H1 (cell line): Measurements from ENCODE around the gene TEX44. TPM values are rescaled to one million over a fixed set of nuclear protein-coding genes. Genes with fewer than 3 reads are reported as not detected.

Source experiments
- CTCF ChIA-PET: fragments of 300-600 bp; sonication (Branson Sonifier 250); formaldehyde crosslinking; loops from one replicate; lab custom pipeline; 2021; ENCODE audit not compliant: partially characterized antibody; lab: Charles Lee
- POLR2A ChIA-PET: fragments of 300-600 bp; sonication (Branson Sonifier 250); formaldehyde crosslinking; loops from one replicate; lab custom pipeline; 2021; ENCODE audit warnings: inconsistent platforms; ENCODE audit not compliant: partially characterized antibody; lab: Charles Lee
- DNase-seq, 2 experiments: peaks; one replicate each; pipeline versions ENCODE4 v3.0.0 to v3.0.0-alpha.2; 2010 to 2022; ENCODE audit warnings: low spot score in 2 of 2, low read depth in 1 of 2, mixed read lengths in 1 of 2
- FAIRE-seq: peaks from 2 replicates; lab custom pipeline; 2011; peaks lifted over from hg19 to GRCh38; lab: Jason Lieb, UNC
- H2AFZ ChIP-seq: 2 replicates; pipeline ENCODE4 v1.8.1; 2012; ENCODE audit warnings: low read length, inconsistent platforms
- H2AK5ac ChIP-seq: 2 replicates; pipeline ENCODE4 v1.6.1; 2013; ENCODE audit warnings: low read depth, low read length
- H2BK120ac ChIP-seq: replicated peaks from 2 replicates; pipeline ENCODE3; 2013; ENCODE audit warnings: low read depth, low read length, inconsistent platforms
- H2BK12ac ChIP-seq: 2 replicates; pipeline ENCODE4 v1.6.1; 2013; ENCODE audit warnings: low read depth, low read length
- H2BK15ac ChIP-seq: 2 replicates; pipeline ENCODE4 v1.6.1; 2013; ENCODE audit warnings: low read length
- H2BK20ac ChIP-seq: 2 replicates; pipeline ENCODE4 v1.6.1; 2013; ENCODE audit warnings: low read length
- H2BK5ac ChIP-seq: 2 replicates; pipeline ENCODE4 v1.6.1; 2013; ENCODE audit warnings: low read depth, low read length
- H3K14ac ChIP-seq: 2 replicates; pipeline ENCODE4 v1.6.1; 2013; ENCODE audit warnings: inconsistent platforms; ENCODE audit not compliant: insufficient read length
- H3K18ac ChIP-seq: 2 replicates; pipeline ENCODE4 v1.6.1; 2013; ENCODE audit warnings: low read length; ENCODE audit errors: extremely low read depth
- H3K23ac ChIP-seq: 2 replicates; pipeline ENCODE4 v1.6.1; 2013; ENCODE audit warnings: inconsistent platforms; ENCODE audit not compliant: insufficient read length
- H3K23me2 ChIP-seq: 2 replicates; pipeline ENCODE4 v1.6.1; 2013; ENCODE audit warnings: low read depth, low read length
- H3K27ac ChIP-seq: 2 replicates; pipeline ENCODE4 v1.6.1; 2011; ENCODE audit warnings: low read depth, low read length, inconsistent platforms
- H3K27me3 ChIP-seq, 4 experiments: replicated peaks in 1 of 4; 1 replicate in 1 of 4; 2 replicates in 3 of 4; pipeline versions ENCODE4 v1.6.1 to v1.8.1; 2011 to 2013; ENCODE audit warnings: low read length in 3 of 4, mild to moderate bottlenecking in 3 of 4, inconsistent platforms in 2 of 4, mixed read lengths in 2 of 4, moderate library complexity in 1 of 4; ENCODE audit not compliant: control insufficient read depth in 3 of 4, insufficient read depth in 3 of 4; ENCODE audit errors: extremely low read depth in 1 of 4
- H3K36me3 ChIP-seq, 4 experiments: 2 replicates each; pipeline versions ENCODE4 v1.6.1 to v1.8.1; 2011 to 2013; ENCODE audit warnings: mild to moderate bottlenecking in 4 of 4, low read length in 3 of 4, moderate library complexity in 2 of 4, control low read depth in 1 of 4, inconsistent platforms in 1 of 4; ENCODE audit not compliant: insufficient read depth in 4 of 4, control insufficient read depth in 2 of 4
- H3K4ac ChIP-seq: replicated peaks from 2 replicates; pipeline ENCODE3; 2013; ENCODE audit warnings: low read length, low read depth, mixed read lengths, inconsistent platforms; ENCODE audit not compliant: insufficient read length
- H3K4me1 ChIP-seq, 4 experiments: replicated peaks in 1 of 4; 1 replicate in 1 of 4; 2 replicates in 3 of 4; pipeline versions ENCODE4 v1.6.1 to v1.8.1; 2011 to 2013; ENCODE audit warnings: low read length in 3 of 4, inconsistent platforms in 2 of 4, mixed read lengths in 1 of 4; ENCODE audit not compliant: insufficient read depth in 4 of 4, control insufficient read depth in 3 of 4
- H3K4me2 ChIP-seq, 2 experiments: 2 replicates each; pipeline versions ENCODE4 v1.6.1 to v1.8.1; 2011 to 2013; ENCODE audit warnings: low read depth in 2 of 2, low read length in 2 of 2, control low read depth in 1 of 2, inconsistent platforms in 1 of 2, mild to moderate bottlenecking in 1 of 2; ENCODE audit not compliant: insufficient read depth in 1 of 2
- H3K4me3 ChIP-seq, 4 experiments: fragments of 200-600, 300-600 bp in 1 of 4; sonication (generic), shearing (Covaris generic), sonication (Bioruptor Twin) in 1 of 4; 2 replicates each; pipeline versions ENCODE4 v1.5.1 to v1.8.1; 2011 to 2016; ENCODE audit warnings: low read length in 4 of 4, low read depth in 3 of 4, control low read depth in 2 of 4, inconsistent platforms in 2 of 4, mild to moderate bottlenecking in 2 of 4, mixed read lengths in 1 of 4, moderate library complexity in 1 of 4; ENCODE audit not compliant: insufficient read depth in 2 of 4; ENCODE audit errors: extremely low read depth in 1 of 4
- H3K56ac ChIP-seq: replicated peaks from 2 replicates; pipeline ENCODE3; 2013; ENCODE audit warnings: low read depth, mild to moderate bottlenecking, mixed read lengths, low read length, inconsistent platforms; ENCODE audit not compliant: insufficient read length
- H3K79me1 ChIP-seq: 2 replicates; pipeline ENCODE4 v1.6.1; 2013; ENCODE audit warnings: low read depth, low read length, control low read depth
- H3K79me2 ChIP-seq, 2 experiments: 2 replicates each; pipeline versions ENCODE4 v1.6.1 to v1.8.1; 2012 to 2013; ENCODE audit warnings: low read length in 2 of 2, mild to moderate bottlenecking in 2 of 2, inconsistent platforms in 1 of 2; ENCODE audit not compliant: insufficient read depth in 2 of 2, control insufficient read depth in 1 of 2
- H3K9ac ChIP-seq, 4 experiments: replicated peaks in 1 of 4; 1 replicate in 1 of 4; 2 replicates in 3 of 4; pipeline versions ENCODE4 v1.6.1 to v1.8.1; 2011 to 2013; ENCODE audit warnings: low read depth in 3 of 4, low read length in 3 of 4, control low read depth in 2 of 4, mild to moderate bottlenecking in 2 of 4, moderate library complexity in 2 of 4, inconsistent platforms in 1 of 4; ENCODE audit errors: extremely low read depth in 1 of 4
- H3K9me3 ChIP-seq, 2 experiments: 2 replicates each; pipeline versions ENCODE4 v1.6.1 to v1.8.1; 2012 to 2013; ENCODE audit warnings: mild to moderate bottlenecking in 2 of 2, moderate library complexity in 2 of 2, control low read depth in 1 of 2, inconsistent platforms in 1 of 2, low read depth in 1 of 2, low read length in 1 of 2, mixed read lengths in 1 of 2; ENCODE audit not compliant: insufficient read depth in 2 of 2
- H4K20me1 ChIP-seq, 2 experiments: replicated peaks in 1 of 2; 2 replicates each; pipeline versions ENCODE3 to v1.8.1; 2011 to 2013; ENCODE audit warnings: inconsistent platforms in 2 of 2, low read length in 2 of 2, mild to moderate bottlenecking in 1 of 2; ENCODE audit not compliant: insufficient read depth in 2 of 2, control insufficient read depth in 1 of 2
- H4K5ac ChIP-seq: 2 replicates; pipeline ENCODE4 v1.6.1; 2013; ENCODE audit warnings: low read length, low read depth, mixed read lengths, inconsistent platforms; ENCODE audit not compliant: insufficient read length
- H4K8ac ChIP-seq: 2 replicates; pipeline ENCODE4 v1.8.0; 2013; ENCODE audit warnings: mild to moderate bottlenecking, moderate library complexity, low read length, inconsistent platforms; ENCODE audit not compliant: insufficient read depth; ENCODE audit errors: extremely low read depth
- H4K91ac ChIP-seq: replicated peaks from 2 replicates; pipeline ENCODE3; 2013; ENCODE audit warnings: low read length, mixed read lengths, inconsistent platforms; ENCODE audit not compliant: insufficient read length
- ASH2L ChIP-seq: fragments of 200-600, 300-600 bp; sonication (generic); IDR thresholded peaks from one replicate; pipeline ENCODE4 v1.7.1; 2017; ENCODE audit warnings: low read length
- HDAC6 ChIP-seq: IDR thresholded peaks from one replicate; pipeline ENCODE4 v1.7.1; 2012; ENCODE audit warnings: low read depth, mild to moderate bottlenecking, inconsistent platforms, low read length, moderate library complexity
- JUND ChIP-seq: IDR thresholded peaks from 2 replicates; pipeline ENCODE4 v1.6.1; 2011; ENCODE audit warnings: mild to moderate bottlenecking, improper control_type of control experiment, low read length
- KDM4A ChIP-seq: IDR thresholded peaks from one replicate; pipeline ENCODE4 v1.7.1; 2012; ENCODE audit warnings: low read depth, mild to moderate bottlenecking, moderate library complexity, low read length, inconsistent platforms; ENCODE audit not compliant: severe bottlenecking
- KDM5A ChIP-seq: fragments of 200-600 bp; IDR thresholded peaks from 2 replicates; pipeline ENCODE4 v1.7.1; 2012; ENCODE audit warnings: mild to moderate bottlenecking, low read length, inconsistent platforms, mixed read lengths
- POU5F1 ChIP-seq: IDR thresholded peaks from 2 replicates; pipeline ENCODE4 v1.6.1; 2011; ENCODE audit warnings: low read depth, mild to moderate bottlenecking, low read length, moderate library complexity
- RAD21 ChIP-seq, 2 experiments: IDR thresholded peaks in 1 of 2; conservative IDR thresholded peaks in 1 of 2; 2 replicates each; pipeline ENCODE4 v1.6.1; 2011; ENCODE audit warnings: low read depth in 2 of 2, low read length in 2 of 2, improper control_type of control experiment in 1 of 2, inconsistent platforms in 1 of 2, mild to moderate bottlenecking in 1 of 2, moderate library complexity in 1 of 2
- RNF2 ChIP-seq: fragments of 200-900, 300-1000 bp; sonication (generic); IDR thresholded peaks from 2 replicates; pipeline ENCODE4 v1.7.1; 2016; ENCODE audit warnings: borderline replicate concordance, low read depth, mild to moderate bottlenecking, antibody characterized with exemption, low read length; ENCODE audit not compliant: poor library complexity, severe bottlenecking; ENCODE audit errors: missing control alignments
- RXRA ChIP-seq: IDR thresholded peaks from 2 replicates; pipeline ENCODE4 v1.6.1; 2011; ENCODE audit warnings: low read depth, mild to moderate bottlenecking, low read length, moderate library complexity; ENCODE audit not compliant: insufficient read depth
- TAF1 ChIP-seq: IDR thresholded peaks from 2 replicates; pipeline ENCODE4 v1.6.1; 2011; ENCODE audit warnings: mild to moderate bottlenecking, low read depth, low read length
- TAF7 ChIP-seq: optimal IDR thresholded peaks from 2 replicates; pipeline ENCODE3; 2011; ENCODE audit warnings: low read depth, mild to moderate bottlenecking, inconsistent platforms, low read length, moderate library complexity, borderline replicate concordance
- ZNF274 ChIP-seq: IDR thresholded peaks from 2 replicates; pipeline ENCODE4 v1.7.0; 2012; ENCODE audit warnings: low read length, borderline replicate concordance; ENCODE audit errors: extremely low read depth
- WGBS, 2 experiments: shearing (Covaris generic) in 1 of 2; methylation state at CpG; one replicate each; pipeline versions ENCODE4 v1.1.6 to v1.1.7; 2013 to 2015; ENCODE audit warnings: low lambda C conversion rate in 2 of 2, mixed read lengths in 2 of 2, inconsistent platforms in 1 of 2, low coverage in 1 of 2, missing lambda C conversion rate in 1 of 2; ENCODE audit not compliant: insufficient replicate concordance in 2 of 2, insufficient coverage in 1 of 2, insufficient read length in 1 of 2; ENCODE audit errors: extremely low coverage in 1 of 2, missing lambda C conversion rate in 1 of 2; 5-methylcytosine and 5-hydroxymethylcytosine counted together
- polyA plus RNA-seq, 7 experiments: library from polyadenylated mRNA; depleted of rRNA in 3 of 7; stranded (reverse) in 5 of 7; unstranded in 2 of 7; fragments of >200 nt in 5 of 7; fragments of 200-250 nt in 2 of 7; gene quantifications; 1 replicate in 5 of 7; 2 replicates in 1 of 7; 4 replicates in 1 of 7; pipeline versions ENCODE4 v1.2.1 to v1.2.3, GENCODE V29; 2011 to 2013; ENCODE audit warnings: missing spikeins in 2 of 7, mixed read lengths in 2 of 7
- total RNA-seq: library from RNA; stranded (reverse); fragmentation: NEBNext Ultra II Directional; extraction: Animal tissue kit (Norgen Biotek cat#: 25700); gene quantifications from 2 replicates; pipeline ENCODE4 v1.2.1, GENCODE V29; 2021
- TF ChIP-seq, protein P1 (sequence below): IDR thresholded peaks from 2 replicates; pipeline ENCODE4 v1.6.1; 2011; ENCODE audit warnings: low read depth, mild to moderate bottlenecking, low read length; ENCODE audit not compliant: insufficient read depth

TEX44 gene
- total and polyA plus RNA-seq, 2 of the 8 experiments (the other 6 are each of a cell fraction or from before 2014, with no cell fraction given): not detected

- Histone ChIP-seq H4K8ac (no peak overlapping the region), H2BK5ac (no peak overlapping the region; the same call in 1 of the 2 replicates), H2BK15ac (no peak overlapping the region), H4K91ac (no peak overlapping the region), H3K23ac (no peak overlapping the region), H3K23me2 (no peaks in the 10 kb centered on the region), H3K4me1 (peaks cover 0 to 6% (median 2%) of the 10 kb centered on the region in 4 experiments; a peak in 2 of 7 replicates), H4K20me1 (no peaks in the 10 kb centered on the region), H3K18ac (no peak overlapping the region; the same call in 1 of the 2 replicates), H3K4ac (no peak overlapping the region), H4K5ac (no peak overlapping the region), H3K79me1 (no peaks in the 10 kb centered on the region), H3K56ac (no peak overlapping the region), H3K14ac (no peak overlapping the region), H3K27me3 (no peaks in the 10 kb centered on the region), H2AK5ac (no peak overlapping the region), H3K9ac (no peak overlapping the region), H2AFZ (no peak overlapping the region), H3K27ac (no peak overlapping the region), H2BK12ac (no peak overlapping the region), H3K79me2 (no peaks in the 10 kb centered on the region), H2BK120ac (no peak overlapping the region), H3K4me2 (no peak overlapping the region), H3K36me3 (no peaks in the 10 kb centered on the region), H3K9me3 (no peaks in the 10 kb centered on the region), H2BK20ac (no peak overlapping the region), H3K4me3 (no peak overlapping the region)
- POLR2A ChIA-PET: interaction anchor here (1.1 to 3.0 kb wide), 6 partner anchors 11 to 93 kb away, joined by 3 to 11 read pairs (median 3); no protein-coding TSS in a partner anchor
- WGBS, 2 experiments: 94% methylated on average over 16 of the region's 16 CpGs; no CpG with 5 or more reads in 1 of the 2 experiments
- CTCF ChIA-PET: interaction anchor here (0.6 to 19.8 kb wide), 14 partner anchors 7 to 928 kb away, joined by 3 to 368 read pairs (median 4); no protein-coding TSS in a partner anchor
- TF ChIP-seq HDAC6: no peak
- no peak for TF ChIP-seq TAF1
- TF ChIP-seq, protein P1, sequence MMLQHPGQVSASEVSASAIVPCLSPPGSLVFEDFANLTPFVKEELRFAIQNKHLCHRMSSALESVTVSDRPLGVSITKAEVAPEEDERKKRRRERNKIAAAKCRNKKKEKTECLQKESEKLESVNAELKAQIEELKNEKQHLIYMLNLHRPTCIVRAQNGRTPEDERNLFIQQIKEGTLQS: no peak
- no peak for TF ChIP-seq TAF7
- no peak for TF ChIP-seq ZNF274
- TF ChIP-seq KDM4A: no peak
- no peak for TF ChIP-seq POU5F1
- no peak for TF ChIP-seq ASH2L
- no peak for TF ChIP-seq JUND
- TF ChIP-seq KDM5A: no peak
- no peak for TF ChIP-seq RAD21 (IDR thresholded peaks at IDR 0.05 in 1 of 2, conservative IDR thresholded peaks at IDR 0.05 in 1 of 2; ENCODE audit: low read depth in 2 of 2, low read length in 2 of 2)
- no peak for TF ChIP-seq RNF2
- TF ChIP-seq RXRA: no peak
- DNase-seq: no peak
- no peak for FAIRE-seq
Observed at GRCh38 chr2:231593666-231594065, 1.0 kb downstream of the TEX44 start.
